ENCODE data around the gene CDH6. TPM values are rescaled to one million over a fixed set of nuclear protein-coding genes. Genes with fewer than 3 reads are reported as not detected.

CDH6 gene
- total and polyA plus RNA-seq, 2 of the 13 experiments (the other 11 are each of a cell fraction or from before 2014, with no cell fraction given) = not detected

- intact Hi-C loops (cut with micrococcal nuclease; ENCODE audit: unreplicated experiment) (no loop called here), in situ Hi-C loops (cut with HindIII; ENCODE audit: extremely low pct_ligation_motif_present, low pct_unique_long_range_greater_than_20kb) (no loop called here)
- ATAC-seq (no peak), FAIRE-seq (no peak), DNase-seq (ENCODE audit: low spot score) (no peak)
- no peak overlapping the region for H3K27ac ChIP-seq (ENCODE audit: extremely low read length, insufficient read depth, low read length)
- H3K4me2 ChIP-seq (ENCODE audit: low read depth, low read length) = no peak overlapping the region
- no peak overlapping the region for H2AFZ ChIP-seq (ENCODE audit: low read length)
- TF ChIP-seq, protein P1, sequence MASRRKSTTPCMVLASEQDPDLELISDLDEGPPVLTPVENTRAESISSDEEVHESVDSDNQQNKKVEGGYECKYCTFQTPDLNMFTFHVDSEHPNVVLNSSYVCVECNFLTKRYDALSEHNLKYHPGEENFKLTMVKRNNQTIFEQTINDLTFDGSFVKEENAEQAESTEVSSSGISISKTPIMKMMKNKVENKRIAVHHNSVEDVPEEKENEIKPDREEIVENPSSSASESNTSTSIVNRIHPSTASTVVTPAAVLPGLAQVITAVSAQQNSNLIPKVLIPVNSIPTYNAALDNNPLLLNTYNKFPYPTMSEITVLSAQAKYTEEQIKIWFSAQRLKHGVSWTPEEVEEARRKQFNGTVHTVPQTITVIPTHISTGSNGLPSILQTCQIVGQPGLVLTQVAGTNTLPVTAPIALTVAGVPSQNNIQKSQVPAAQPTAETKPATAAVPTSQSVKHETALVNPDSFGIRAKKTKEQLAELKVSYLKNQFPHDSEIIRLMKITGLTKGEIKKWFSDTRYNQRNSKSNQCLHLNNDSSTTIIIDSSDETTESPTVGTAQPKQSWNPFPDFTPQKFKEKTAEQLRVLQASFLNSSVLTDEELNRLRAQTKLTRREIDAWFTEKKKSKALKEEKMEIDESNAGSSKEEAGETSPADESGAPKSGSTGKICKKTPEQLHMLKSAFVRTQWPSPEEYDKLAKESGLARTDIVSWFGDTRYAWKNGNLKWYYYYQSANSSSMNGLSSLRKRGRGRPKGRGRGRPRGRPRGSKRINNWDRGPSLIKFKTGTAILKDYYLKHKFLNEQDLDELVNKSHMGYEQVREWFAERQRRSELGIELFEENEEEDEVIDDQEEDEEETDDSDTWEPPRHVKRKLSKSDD (CRISPR knock-in tag; IDR thresholded peaks at IDR 0.05; ENCODE audit: low read depth) = no peak
- TF ChIP-seq IRX3 (CRISPR knock-in tag; IDR thresholded peaks at IDR 0.05; ENCODE audit: borderline replicate concordance, low read depth) (no peak), ZNF83 (CRISPR knock-in tag; IDR thresholded peaks at IDR 0.05; ENCODE audit: borderline replicate concordance) (no peak), JUND (CRISPR knock-in tag; IDR thresholded peaks at IDR 0.05) (no peak), ZNF709 (CRISPR knock-in tag; IDR thresholded peaks at IDR 0.05) (no peak), ZNF414 (CRISPR knock-in tag; IDR thresholded peaks at IDR 0.05) (no peak), MIER2 (CRISPR knock-in tag; IDR thresholded peaks at IDR 0.05) (no peak), ZBTB38 (CRISPR knock-in tag; IDR thresholded peaks at IDR 0.05) (no peak), ZNF781 (CRISPR knock-in tag; IDR thresholded peaks at IDR 0.05; ENCODE audit: borderline replicate concordance, not compliant biosample characterization) (no peak), MAZ (IDR thresholded peaks at IDR 0.05; ENCODE audit: borderline replicate concordance, low read depth, low read length) (no peak), MAZ (CRISPR knock-in tag; IDR thresholded peaks at IDR 0.05; ENCODE audit: low read depth) (no peak), ZKSCAN5 (CRISPR knock-in tag; IDR thresholded peaks at IDR 0.05) (no peak), ZNF570 (CRISPR knock-in tag; IDR thresholded peaks at IDR 0.05; ENCODE audit: borderline replicate concordance) (no peak)
- TF ChIP-seq, protein P2, sequence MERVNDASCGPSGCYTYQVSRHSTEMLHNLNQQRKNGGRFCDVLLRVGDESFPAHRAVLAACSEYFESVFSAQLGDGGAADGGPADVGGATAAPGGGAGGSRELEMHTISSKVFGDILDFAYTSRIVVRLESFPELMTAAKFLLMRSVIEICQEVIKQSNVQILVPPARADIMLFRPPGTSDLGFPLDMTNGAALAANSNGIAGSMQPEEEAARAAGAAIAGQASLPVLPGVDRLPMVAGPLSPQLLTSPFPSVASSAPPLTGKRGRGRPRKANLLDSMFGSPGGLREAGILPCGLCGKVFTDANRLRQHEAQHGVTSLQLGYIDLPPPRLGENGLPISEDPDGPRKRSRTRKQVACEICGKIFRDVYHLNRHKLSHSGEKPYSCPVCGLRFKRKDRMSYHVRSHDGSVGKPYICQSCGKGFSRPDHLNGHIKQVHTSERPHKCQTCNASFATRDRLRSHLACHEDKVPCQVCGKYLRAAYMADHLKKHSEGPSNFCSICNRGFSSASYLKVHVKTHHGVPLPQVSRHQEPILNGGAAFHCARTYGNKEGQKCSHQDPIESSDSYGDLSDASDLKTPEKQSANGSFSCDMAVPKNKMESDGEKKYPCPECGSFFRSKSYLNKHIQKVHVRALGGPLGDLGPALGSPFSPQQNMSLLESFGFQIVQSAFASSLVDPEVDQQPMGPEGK (CRISPR knock-in tag; IDR thresholded peaks at IDR 0.05) = no peak
- no peaks in the 10 kb centered on the region for H3K36me3 ChIP-seq (replicated peaks in 1 of 2; ENCODE audit: control insufficient read depth in 1 of 2, insufficient read depth in 2 of 2, low read length in 2 of 2)
- peaks cover 4 to 32% of the 10 kb centered on the region in 2 experiments for H3K27me3 ChIP-seq (ENCODE audit: control insufficient read depth in 1 of 2, insufficient read depth in 2 of 2, low read length in 2 of 2)
- POLR2A ChIA-PET = no interaction called here
- no peaks in the 10 kb centered on the region for H4K20me1 ChIP-seq (ENCODE audit: insufficient read depth, low read length)
- no peak overlapping the region for H3K9ac ChIP-seq (ENCODE audit: insufficient read depth, low read depth, low read length)
- H3K79me2 ChIP-seq (ENCODE audit: insufficient read depth, low read length) = no peaks in the 10 kb centered on the region
- no peak overlapping the region for H3K4me3 ChIP-seq (replicated peaks in 1 of 3; ENCODE audit: insufficient read depth in 1 of 3, low read depth in 2 of 3, low read length in 3 of 3)
- H3K4me1 ChIP-seq (ENCODE audit: insufficient read depth, low read length) = no peaks in the 10 kb centered on the region
- H3K9me3 ChIP-seq (ENCODE audit: low read length) = no peaks in the 10 kb centered on the region
- 38% methylated on average over 1 of the region's 1 CpG for WGBS (ENCODE audit: low lambda C conversion rate)
- no TSS peak for BruUV-seq (replicated peaks)
- CTCF ChIA-PET (ENCODE audit: low intra/inter-chr PET ratio, low total read pairs) = no interaction called here
Observed at GRCh38 chr5:31192442-31192841, 1.0 kb upstream of the CDH6 start.
